ENCODE measurements around the gene GLDC.
A peak's percentile ranks its signal among the peaks of the same experiment; 100 is the strongest.
"Not testable (repeated sequence)": the region's sequence is repeated elsewhere in the genome, so short reads cannot be mapped to it uniquely, and the experiment has no call there.

GLDC gene

DNA sequence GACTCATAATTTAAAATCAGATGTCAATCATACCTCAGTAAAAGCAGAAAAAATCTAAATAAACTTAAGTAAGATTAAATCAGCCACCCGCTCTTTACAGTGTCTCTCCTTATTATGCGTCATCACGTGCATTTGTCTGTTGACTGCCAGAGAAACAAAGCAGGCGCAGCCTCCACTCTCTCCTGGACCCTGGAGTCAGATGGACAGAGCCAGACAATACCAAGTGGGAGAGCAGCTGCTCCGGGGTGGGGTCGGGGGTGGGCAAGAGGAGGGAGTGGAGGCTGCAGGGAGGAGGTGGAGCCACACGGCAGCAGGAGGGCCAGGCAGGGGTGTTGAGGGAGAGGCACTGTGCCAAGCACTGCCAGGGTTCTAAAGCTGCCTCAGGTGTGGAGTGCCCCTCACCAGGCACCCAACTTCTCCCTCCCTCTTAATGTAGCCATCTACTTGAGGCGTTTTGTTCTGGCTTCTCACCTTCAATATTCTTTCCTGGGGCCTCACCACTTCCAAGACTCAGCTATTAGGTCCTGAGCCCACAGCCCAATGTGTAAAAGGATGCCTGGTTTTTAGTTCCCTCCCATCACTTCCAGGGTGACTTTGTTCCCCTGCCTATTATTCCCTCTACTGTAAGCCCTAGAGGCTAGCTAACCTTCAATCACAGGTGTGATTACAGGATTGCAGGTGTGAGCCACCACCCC lies 96.3 kb downstream of the GLDC start:
- TF ChIP-seq, protein P1, sequence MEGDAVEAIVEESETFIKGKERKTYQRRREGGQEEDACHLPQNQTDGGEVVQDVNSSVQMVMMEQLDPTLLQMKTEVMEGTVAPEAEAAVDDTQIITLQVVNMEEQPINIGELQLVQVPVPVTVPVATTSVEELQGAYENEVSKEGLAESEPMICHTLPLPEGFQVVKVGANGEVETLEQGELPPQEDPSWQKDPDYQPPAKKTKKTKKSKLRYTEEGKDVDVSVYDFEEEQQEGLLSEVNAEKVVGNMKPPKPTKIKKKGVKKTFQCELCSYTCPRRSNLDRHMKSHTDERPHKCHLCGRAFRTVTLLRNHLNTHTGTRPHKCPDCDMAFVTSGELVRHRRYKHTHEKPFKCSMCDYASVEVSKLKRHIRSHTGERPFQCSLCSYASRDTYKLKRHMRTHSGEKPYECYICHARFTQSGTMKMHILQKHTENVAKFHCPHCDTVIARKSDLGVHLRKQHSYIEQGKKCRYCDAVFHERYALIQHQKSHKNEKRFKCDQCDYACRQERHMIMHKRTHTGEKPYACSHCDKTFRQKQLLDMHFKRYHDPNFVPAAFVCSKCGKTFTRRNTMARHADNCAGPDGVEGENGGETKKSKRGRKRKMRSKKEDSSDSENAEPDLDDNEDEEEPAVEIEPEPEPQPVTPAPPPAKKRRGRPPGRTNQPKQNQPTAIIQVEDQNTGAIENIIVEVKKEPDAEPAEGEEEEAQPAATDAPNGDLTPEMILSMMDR (IDR thresholded peaks at IDR 0.05; ENCODE audit: low read depth, low read length): no peak
- no peak overlapping the region for H3K4me3 ChIP-seq (ENCODE audit: low read depth, low read length)
- DNase-seq (ENCODE audit: low read depth, low spot score): no peak
- in situ Hi-C loops (cut with HindIII; ENCODE audit: low sequenced_read_pairs): no loop called here

DNA sequence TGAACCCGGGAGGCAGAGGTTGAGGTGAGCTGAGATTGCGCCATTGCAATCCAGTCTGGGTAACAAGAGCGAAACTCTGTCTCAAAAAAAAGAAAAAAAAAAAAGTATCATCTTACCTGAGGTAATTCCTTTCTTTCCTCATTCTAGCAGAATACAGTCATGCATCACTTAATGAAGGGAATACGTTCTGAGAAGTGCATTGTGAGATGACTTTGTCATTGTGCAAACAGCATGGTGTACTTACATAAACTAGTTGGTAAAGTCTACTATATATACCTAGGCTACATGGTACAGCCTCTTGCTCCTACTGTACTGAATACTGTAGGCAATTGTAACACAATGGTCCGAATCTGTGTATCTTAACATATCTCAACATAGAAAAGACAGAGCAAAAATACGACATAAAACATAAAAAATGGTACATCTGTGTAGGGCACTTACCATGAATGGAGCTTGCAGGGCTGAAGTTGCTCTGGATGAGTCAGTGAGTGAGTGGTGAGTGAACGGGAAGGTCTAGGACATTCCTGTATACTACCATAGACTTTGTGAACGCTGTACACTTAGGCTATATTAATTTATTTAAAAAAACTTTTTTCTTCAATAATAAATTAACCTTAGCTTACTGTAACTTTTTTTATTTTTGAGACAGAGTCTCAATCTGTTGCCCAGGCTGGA lies 100.4 kb downstream of the GLDC start:
- H3K4me3 ChIP-seq (ENCODE audit: low read depth, low read length): no peak overlapping the region
- TF ChIP-seq, protein P1 (IDR thresholded peaks at IDR 0.05; ENCODE audit: low read depth, low read length): no peak
- peak; percentile 58 for DNase-seq (ENCODE audit: low read depth, low spot score)
- in situ Hi-C loops (cut with HindIII; ENCODE audit: low sequenced_read_pairs): no loop called here

DNA sequence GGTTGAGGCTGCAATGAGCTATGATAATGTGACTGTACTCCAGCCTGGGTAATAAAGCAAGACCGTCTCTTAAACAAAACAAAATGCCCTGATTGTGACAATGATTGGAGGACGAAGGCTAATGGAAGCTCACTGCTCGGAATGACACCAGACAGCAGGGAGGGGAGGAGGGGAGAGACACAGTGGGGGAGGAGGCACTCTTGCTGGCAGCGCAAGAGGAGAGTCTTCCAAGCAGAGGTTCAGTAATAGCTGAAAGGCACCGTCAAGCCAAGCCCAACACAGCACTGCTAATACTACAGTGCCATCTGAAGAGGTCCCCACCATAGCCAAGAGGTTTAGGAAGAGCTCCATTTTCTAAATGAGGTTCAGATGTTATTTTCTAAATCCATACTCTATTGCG lies 102.3 kb downstream of the GLDC start:
- in situ Hi-C loops (cut with HindIII; ENCODE audit: low sequenced_read_pairs): no loop called here
- TF ChIP-seq, protein P1 (IDR thresholded peaks at IDR 0.05; ENCODE audit: low read depth, low read length): no peak
- no peak for DNase-seq (ENCODE audit: low read depth, low spot score)
- H3K4me3 ChIP-seq (ENCODE audit: low read depth, low read length): no peak overlapping the region

DNA sequence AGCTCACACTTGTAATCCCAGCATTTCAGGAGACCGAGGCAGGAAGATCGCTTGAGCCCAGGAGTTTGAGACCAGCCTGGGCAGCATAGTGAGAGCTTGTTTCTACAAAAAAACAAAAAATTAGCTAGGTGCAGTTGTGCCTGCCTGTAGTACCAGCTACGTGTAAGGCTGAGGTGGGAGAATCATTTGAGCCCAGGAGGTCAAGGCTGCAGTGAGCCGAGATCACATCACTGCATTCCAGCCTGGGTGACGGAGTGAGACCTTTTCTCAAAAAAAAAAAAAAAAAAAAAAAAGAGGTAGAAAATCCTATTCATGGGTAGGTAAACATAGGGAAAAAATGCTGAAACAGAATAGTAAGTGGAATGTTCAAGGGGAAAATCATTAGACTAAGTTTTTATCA lies 102.9 kb downstream of the GLDC start:
- in situ Hi-C loops (cut with HindIII; ENCODE audit: low sequenced_read_pairs); H3K4me3 ChIP-seq (ENCODE audit: low read depth, low read length); DNase-seq (ENCODE audit: low read depth, low spot score): not testable (repeated sequence)

DNA sequence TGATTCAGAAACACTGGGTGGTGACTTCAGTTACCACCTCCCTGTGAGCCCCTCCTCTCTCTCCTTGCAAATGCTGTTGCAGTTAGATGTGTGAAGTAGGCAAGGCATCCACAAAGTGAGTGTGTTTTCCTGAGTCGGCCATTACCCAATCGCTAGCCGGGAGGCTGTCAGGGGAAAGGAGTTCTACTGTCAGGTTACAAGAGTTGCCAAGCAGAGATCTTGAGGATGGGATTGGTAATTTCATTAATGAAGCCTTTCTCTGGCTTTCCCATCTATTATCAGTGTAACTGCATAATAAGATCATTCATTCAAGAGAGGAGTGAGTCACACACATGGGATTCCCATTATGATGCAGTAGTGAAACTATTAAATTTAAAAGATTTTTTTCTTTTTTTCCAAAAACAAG lies 106.9 kb downstream of the GLDC start:
- TF ChIP-seq, protein P1 (IDR thresholded peaks at IDR 0.05; ENCODE audit: low read depth, low read length): no peak
- no peak overlapping the region for H3K4me3 ChIP-seq (ENCODE audit: low read depth, low read length)
- DNase-seq (ENCODE audit: low read depth, low spot score): peak; percentile 48
- in situ Hi-C loops (cut with HindIII; ENCODE audit: low sequenced_read_pairs): no loop called here

DNA sequence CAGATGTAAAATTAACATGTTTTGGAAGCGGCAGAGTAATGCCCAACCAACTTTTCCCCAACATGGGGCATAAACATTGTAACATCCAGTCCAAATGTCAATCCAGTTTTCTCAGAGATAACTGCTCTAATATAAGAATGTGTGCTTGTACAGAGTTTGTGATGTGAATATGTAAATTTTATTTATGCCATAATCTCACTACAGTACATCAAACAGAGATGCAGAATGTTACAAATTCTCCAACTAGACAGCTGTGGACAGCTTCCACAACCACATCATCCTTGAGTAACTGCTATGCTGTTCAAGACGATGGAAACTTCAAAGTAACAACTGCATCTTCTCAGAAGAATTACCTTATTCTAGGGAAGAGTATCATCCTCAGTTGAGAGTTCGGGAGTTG lies 109.9 kb downstream of the GLDC start:
- no peak overlapping the region for H3K4me3 ChIP-seq (ENCODE audit: low read depth, low read length)
- no peak for DNase-seq (ENCODE audit: low read depth, low spot score)
- TF ChIP-seq, protein P1 (IDR thresholded peaks at IDR 0.05; ENCODE audit: low read depth, low read length): no peak
- in situ Hi-C loops (cut with HindIII; ENCODE audit: low sequenced_read_pairs): no loop called here

DNA sequence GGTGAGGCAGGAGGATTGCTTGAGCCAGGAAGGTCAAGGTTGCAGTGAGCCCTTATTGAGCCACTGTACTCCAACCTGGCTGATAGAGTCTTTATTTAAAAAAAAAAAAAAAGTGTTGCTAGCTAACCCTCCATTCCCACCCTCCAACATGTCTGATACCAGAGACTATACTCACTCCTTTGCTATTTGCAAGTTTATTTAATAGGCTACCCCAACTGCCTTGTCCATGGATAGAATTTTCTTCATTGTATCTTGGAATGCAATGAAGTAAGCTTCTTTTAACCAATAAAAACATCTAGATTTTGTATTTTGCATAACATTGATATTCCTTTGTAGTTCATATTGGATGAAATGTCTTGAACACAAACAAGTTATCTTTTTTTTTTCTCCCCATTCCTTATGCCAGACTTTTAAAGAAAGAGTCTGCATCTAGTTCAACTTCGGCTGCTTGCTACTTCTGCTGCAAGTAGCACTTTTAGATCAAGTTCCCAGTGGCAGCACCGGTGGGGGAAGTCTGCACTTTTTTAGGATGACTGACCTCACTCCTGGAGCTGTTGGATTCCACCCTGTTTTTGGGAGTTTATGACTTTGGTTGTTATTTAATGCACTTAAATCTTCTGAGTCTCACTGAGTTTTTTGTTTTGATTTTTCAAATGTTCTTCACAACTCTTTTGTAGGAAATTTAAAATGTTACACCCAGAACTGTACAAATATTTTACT lies 120.0 kb downstream of the GLDC start:
- TF ChIP-seq, protein P1 (IDR thresholded peaks at IDR 0.05; ENCODE audit: low read depth, low read length): no peak
- DNase-seq (ENCODE audit: low read depth, low spot score): peak; percentile 49
- H3K4me3 ChIP-seq (ENCODE audit: low read depth, low read length): no peak overlapping the region
- in situ Hi-C loops (cut with HindIII; ENCODE audit: low sequenced_read_pairs): no loop called here
